OCI-LY1 (cell line): ENCODE measurements around the gene PRRC1.

ENCODE experiments used
- EZH2 ChIP-seq: fragments of 200-600 bp; sonication (generic), shearing (Covaris generic); IDR thresholded peaks from 2 replicates; pipeline ENCODE4 v1.8.0; 2017; ENCODE audit warnings: borderline replicate concordance, mixed run types, mild to moderate bottlenecking, antibody characterized with exemption, low read length, moderate library complexity, mixed read lengths
- TF ChIP-seq, protein P1 (sequence below): fragments of 200-600 bp; sonication (generic), shearing (Covaris generic); IDR thresholded peaks from 2 replicates; pipeline ENCODE4 v1.5.1; 2017; ENCODE audit warnings: mild to moderate bottlenecking, antibody characterized with exemption, low read length, moderate library complexity, mixed read lengths

DNA sequence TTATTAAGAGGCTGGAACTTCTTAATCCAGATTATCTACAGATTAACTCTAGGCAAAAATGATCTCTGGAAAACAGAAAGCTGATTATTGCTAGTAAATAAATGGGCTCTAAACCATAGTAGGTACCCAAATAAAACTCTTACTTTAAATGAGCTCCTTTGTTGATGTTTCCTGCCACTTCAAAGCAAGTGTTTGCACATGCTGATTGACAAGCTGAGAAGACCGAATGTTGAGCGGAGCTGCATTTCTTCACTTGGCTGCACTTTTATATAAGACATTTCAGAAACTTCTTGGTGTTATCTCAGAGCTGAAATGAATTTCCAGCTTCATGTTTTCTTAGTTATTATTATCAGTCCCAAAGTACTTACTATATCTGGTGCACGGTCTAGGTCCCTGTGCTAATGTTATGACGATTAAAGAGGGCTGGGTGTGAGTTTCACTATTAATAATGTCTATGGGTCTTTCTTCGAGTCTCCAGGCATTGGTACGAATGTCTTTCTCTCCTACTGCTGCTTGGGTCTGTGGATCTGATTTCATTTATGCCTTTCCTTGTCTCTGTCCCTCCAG, 72.8 kb downstream of the PRRC1 start:
- TF ChIP-seq, protein P1, sequence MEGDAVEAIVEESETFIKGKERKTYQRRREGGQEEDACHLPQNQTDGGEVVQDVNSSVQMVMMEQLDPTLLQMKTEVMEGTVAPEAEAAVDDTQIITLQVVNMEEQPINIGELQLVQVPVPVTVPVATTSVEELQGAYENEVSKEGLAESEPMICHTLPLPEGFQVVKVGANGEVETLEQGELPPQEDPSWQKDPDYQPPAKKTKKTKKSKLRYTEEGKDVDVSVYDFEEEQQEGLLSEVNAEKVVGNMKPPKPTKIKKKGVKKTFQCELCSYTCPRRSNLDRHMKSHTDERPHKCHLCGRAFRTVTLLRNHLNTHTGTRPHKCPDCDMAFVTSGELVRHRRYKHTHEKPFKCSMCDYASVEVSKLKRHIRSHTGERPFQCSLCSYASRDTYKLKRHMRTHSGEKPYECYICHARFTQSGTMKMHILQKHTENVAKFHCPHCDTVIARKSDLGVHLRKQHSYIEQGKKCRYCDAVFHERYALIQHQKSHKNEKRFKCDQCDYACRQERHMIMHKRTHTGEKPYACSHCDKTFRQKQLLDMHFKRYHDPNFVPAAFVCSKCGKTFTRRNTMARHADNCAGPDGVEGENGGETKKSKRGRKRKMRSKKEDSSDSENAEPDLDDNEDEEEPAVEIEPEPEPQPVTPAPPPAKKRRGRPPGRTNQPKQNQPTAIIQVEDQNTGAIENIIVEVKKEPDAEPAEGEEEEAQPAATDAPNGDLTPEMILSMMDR = no peak
- TF ChIP-seq EZH2 = no peak
